MM.1S (cell line): Measurements from ENCODE around the gene ATP1B4.

ENCODE experiments used
- DNase-seq: peaks from one replicate; pipeline ENCODE4 v3.0.0-alpha.2; 2015
- H2AFZ ChIP-seq: fragments of 300-600 bp; sonication (generic); 2 replicates; pipeline ENCODE4 v1.6.0; 2016; ENCODE audit warnings: antibody characterized with exemption, low read length
- H3F3A ChIP-seq: fragments of 300-600 bp; sonication (generic); 2 replicates; pipeline ENCODE4 v1.6.1; 2016; ENCODE audit warnings: mild to moderate bottlenecking, antibody characterized with exemption, low read length, moderate library complexity, mixed read lengths; ENCODE audit not compliant: insufficient read depth
- H3K27ac ChIP-seq: fragments of 300-600 bp; sonication (generic); 2 replicates; pipeline ENCODE4 v1.5.1; 2016; ENCODE audit warnings: mild to moderate bottlenecking, low read length
- H3K27me3 ChIP-seq: fragments of 300-600 bp; sonication (generic); replicated peaks from 2 replicates; pipeline ENCODE4 v1.6.0; 2016; ENCODE audit warnings: low read length; ENCODE audit not compliant: insufficient read depth
- H3K36me3 ChIP-seq: fragments of 300-600 bp; sonication (generic); replicated peaks from 2 replicates; pipeline ENCODE4 v1.6.1; 2016; ENCODE audit warnings: mild to moderate bottlenecking, low read length, mixed read lengths; ENCODE audit not compliant: insufficient read depth
- H3K4me1 ChIP-seq: fragments of 300-600 bp; sonication (generic); 2 replicates; pipeline ENCODE4 v1.6.1; 2016; ENCODE audit warnings: low read length, mixed read lengths
- H3K4me2 ChIP-seq: fragments of 300-600 bp; sonication (generic); 2 replicates; pipeline ENCODE4 v1.6.0; 2016; ENCODE audit warnings: low read depth, low read length
- H3K4me3 ChIP-seq: fragments of 300-600 bp; sonication (generic); 2 replicates; pipeline ENCODE4 v1.5.1; 2016; ENCODE audit warnings: low read length, mixed read lengths
- H3K79me2 ChIP-seq: fragments of 300-600 bp; sonication (generic); 2 replicates; pipeline ENCODE4 v1.6.1; 2016; ENCODE audit warnings: mixed run types, low read length, mixed read lengths
- H3K9ac ChIP-seq: fragments of 300-600 bp; sonication (generic); 2 replicates; pipeline ENCODE4 v1.6.1; 2016; ENCODE audit warnings: low read length, mixed read lengths
- H3K9me2 ChIP-seq: fragments of 300-600 bp; sonication (generic); replicated peaks from 2 replicates; pipeline ENCODE4 v1.6.1; 2016; ENCODE audit warnings: mild to moderate bottlenecking, low read length, mixed read lengths; ENCODE audit not compliant: insufficient read depth
- H3K9me3 ChIP-seq: fragments of 300-600 bp; sonication (generic); replicated peaks from 2 replicates; pipeline ENCODE4 v1.6.1; 2016; ENCODE audit warnings: mild to moderate bottlenecking, low read length, mixed read lengths; ENCODE audit not compliant: insufficient read depth
- H4K20me1 ChIP-seq: fragments of 300-600 bp; sonication (generic); 2 replicates; pipeline ENCODE4 v1.6.1; 2016; ENCODE audit warnings: mild to moderate bottlenecking, low read length, moderate library complexity, mixed read lengths; ENCODE audit not compliant: insufficient read depth
- CTCF ChIP-seq: fragments of 300-600 bp; sonication (generic); IDR thresholded peaks from 2 replicates; pipeline ENCODE4 v1.5.1; 2016; ENCODE audit warnings: antibody characterized with exemption, low read length, mixed read lengths
- EZH2 ChIP-seq: fragments of 300-600 bp; sonication (generic); optimal IDR thresholded peaks from 2 replicates; pipeline ENCODE3; 2017; ENCODE audit warnings: low read depth, mild to moderate bottlenecking, antibody characterized with exemption, low read length, mixed read lengths
- EZH2phosphoT487 ChIP-seq: fragments of 300-600 bp; sonication (generic); IDR thresholded peaks from 2 replicates; pipeline ENCODE4 v1.6.1; 2018; ENCODE audit warnings: antibody characterized with exemption, low read length

Gene ATP1B4

DNA sequence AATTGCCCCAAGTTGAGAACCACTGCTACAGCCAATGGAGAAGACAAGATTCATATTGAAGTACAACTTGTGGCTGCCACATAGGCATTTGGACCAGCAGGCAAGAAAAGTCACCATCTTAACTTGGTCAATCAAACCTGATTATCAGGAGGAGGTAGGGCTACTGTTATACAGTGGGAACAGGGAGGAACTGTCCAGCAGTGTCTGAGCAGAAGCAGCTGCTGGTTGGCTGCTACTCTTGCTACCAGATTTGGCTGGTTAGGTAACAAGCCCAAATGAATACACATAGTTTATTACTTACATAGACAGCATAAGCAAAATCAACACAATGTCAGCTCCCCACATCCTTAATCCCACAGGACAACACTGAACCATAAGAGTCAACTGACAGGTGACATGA lies 39.4 kb downstream of the ATP1B4 start:
- Histone ChIP-seq H3K36me3 (no peaks in the 10 kb centered on the region), H3K79me2 (no peaks in the 10 kb centered on the region), H3K9me3 (no peaks in the 10 kb centered on the region), H3K9ac (no peak overlapping the region), H3F3A (no peaks in the 10 kb centered on the region), H3K4me3 (no peak overlapping the region), H3K4me2 (no peak overlapping the region), H3K9me2 (no peaks in the 10 kb centered on the region), H3K27me3 (no peaks in the 10 kb centered on the region), H3K4me1 (no peaks in the 10 kb centered on the region), H2AFZ (no peak overlapping the region), H3K27ac (no peak overlapping the region), H4K20me1 (no peaks in the 10 kb centered on the region)
- no peak for TF ChIP-seq EZH2
- TF ChIP-seq CTCF = no peak
- no peak for TF ChIP-seq EZH2phosphoT487
- no peak for DNase-seq

DNA sequence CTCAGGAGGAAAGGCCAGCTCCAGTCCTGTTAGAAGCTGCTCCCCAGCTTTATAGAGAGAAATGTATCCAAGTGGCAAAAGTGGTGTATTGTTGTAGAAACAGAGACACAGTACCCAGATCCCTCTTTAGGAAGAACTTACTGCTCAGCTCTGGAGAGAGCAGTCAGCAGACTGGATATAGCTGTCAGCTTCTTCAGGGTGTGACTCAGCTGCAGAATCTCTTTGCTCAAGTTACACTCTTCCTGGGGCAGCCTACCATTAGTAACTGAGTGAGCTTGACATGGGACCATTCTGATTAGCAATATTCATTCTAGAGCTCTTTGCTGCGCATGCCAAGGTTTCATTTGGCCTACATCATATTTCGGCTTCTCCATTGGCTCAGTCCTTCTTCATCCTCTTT lies 40.5 kb downstream of the ATP1B4 start:
- Histone ChIP-seq H3K4me3 (no peak overlapping the region), H3K9me3 (no peaks in the 10 kb centered on the region), H3F3A (no peaks in the 10 kb centered on the region), H3K4me2 (no peak overlapping the region), H3K27ac (no peak overlapping the region), H3K9ac (no peak overlapping the region), H4K20me1 (no peaks in the 10 kb centered on the region), H3K9me2 (no peaks in the 10 kb centered on the region), H3K79me2 (no peaks in the 10 kb centered on the region), H3K36me3 (no peaks in the 10 kb centered on the region), H3K4me1 (no peaks in the 10 kb centered on the region), H3K27me3 (no peaks in the 10 kb centered on the region), H2AFZ (no peak overlapping the region)
- TF ChIP-seq CTCF (no peak), EZH2phosphoT487 (no peak), EZH2 (no peak)
- DNase-seq = no peak

GRCh38 chrX:120406638-120407037 lies 44.7 kb downstream of the ATP1B4 start:
- Histone ChIP-seq H3K9me2 (no peaks in the 10 kb centered on the region), H3K27me3 (no peaks in the 10 kb centered on the region), H3K27ac (no peak overlapping the region), H3K36me3 (no peaks in the 10 kb centered on the region), H4K20me1 (no peaks in the 10 kb centered on the region), H3K4me1 (no peaks in the 10 kb centered on the region), H3K4me2 (no peak overlapping the region), H3F3A (no peaks in the 10 kb centered on the region), H2AFZ (no peak overlapping the region), H3K79me2 (no peaks in the 10 kb centered on the region), H3K4me3 (no peak overlapping the region), H3K9ac (no peak overlapping the region), H3K9me3 (no peaks in the 10 kb centered on the region)
- DNase-seq = no peak
- TF ChIP-seq EZH2phosphoT487 (no peak), CTCF (no peak), EZH2 (no peak)

DNA sequence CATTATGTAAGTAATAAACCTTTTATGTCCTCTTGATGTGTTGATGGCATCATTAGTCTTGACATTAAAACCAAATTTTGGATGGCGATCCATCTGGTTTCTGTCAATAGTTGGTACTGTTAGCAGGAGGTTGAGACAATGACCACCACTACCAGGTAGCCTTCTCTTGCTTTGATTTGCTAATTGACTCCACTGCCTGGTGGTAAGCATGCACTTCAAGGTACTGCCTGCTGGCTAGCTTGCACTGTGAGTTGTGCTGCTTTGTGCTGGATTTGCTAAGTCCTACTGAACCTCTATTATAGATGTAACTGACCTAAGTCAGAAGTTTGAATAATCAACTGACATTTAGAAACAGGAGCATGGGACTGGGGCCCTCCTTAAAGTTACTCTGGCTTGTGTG lies 46.3 kb downstream of the ATP1B4 start:
- Histone ChIP-seq H3K4me1 (no peaks in the 10 kb centered on the region), H3F3A (no peaks in the 10 kb centered on the region), H3K9me3 (no peaks in the 10 kb centered on the region), H4K20me1 (no peaks in the 10 kb centered on the region), H3K4me3 (no peak overlapping the region), H3K9me2 (no peaks in the 10 kb centered on the region), H3K36me3 (no peaks in the 10 kb centered on the region), H3K79me2 (no peaks in the 10 kb centered on the region), H3K27me3 (no peaks in the 10 kb centered on the region), H3K4me2 (no peak overlapping the region), H3K27ac (no peak overlapping the region), H3K9ac (no peak overlapping the region), H2AFZ (no peak overlapping the region)
- TF ChIP-seq EZH2phosphoT487 (no peak), CTCF (no peak), EZH2 (no peak)
- DNase-seq = no peak
